B cell (primary cell): Measurements from ENCODE around the gene HOXD4. TPM values are rescaled to one million over a fixed set of nuclear protein-coding genes. Genes with fewer than 3 reads are reported as not detected.

Source experiments
- ATAC-seq: fragments of 200-7000 bp; cut with Tn5 transposase; one replicate; pipeline ENCODE4 v1.10.0; 2021; ENCODE audit warnings: low read depth, mild to moderate bottlenecking, moderate number of reproducible peaks, moderate library complexity
- CTCF ChIA-PET: fragments of 350-600 bp; sonication (Branson Sonifier 250); formaldehyde crosslinking; loops from one replicate; lab custom pipeline; 2021; ENCODE audit warnings: antibody characterized with exemption, inconsistent platforms; lab: Charles Lee
- POLR2A ChIA-PET: fragments of 350-600 bp; sonication (Branson Sonifier 250); formaldehyde crosslinking; loops from one replicate; lab custom pipeline; 2021; ENCODE audit warnings: antibody characterized with exemption; lab: Charles Lee
- DNase-seq: peaks from one replicate; pipeline ENCODE4 v3.0.0; 2013
- H2AFZ ChIP-seq: 2 replicates; pipeline ENCODE4 v1.6.1; 2012; ENCODE audit warnings: mild to moderate bottlenecking, low read depth, low read length; ENCODE audit not compliant: insufficient read depth, poor library complexity, severe bottlenecking
- H3K27ac ChIP-seq, 2 donors: 1 replicate in 1 of 2; 2 replicates in 1 of 2; pipeline ENCODE4 v1.5.1; 2012 to 2013; ENCODE audit warnings: low read length in 2 of 2, mild to moderate bottlenecking in 2 of 2, moderate library complexity in 1 of 2
- H3K27me3 ChIP-seq, 4 experiments: fragments of 200-600 bp in 1 of 4; sonication (generic) in 1 of 4; replicated peaks in 1 of 4; 1 replicate in 2 of 4; 2 replicates in 2 of 4; pipeline versions ENCODE4 v1.6.1 to v1.7.0; 2013 to 2016; ENCODE audit warnings: low read length in 3 of 4, mild to moderate bottlenecking in 2 of 4, mixed read lengths in 1 of 4, moderate library complexity in 1 of 4; ENCODE audit not compliant: insufficient read depth in 4 of 4, control insufficient read depth in 3 of 4; ENCODE audit errors: control extremely low read depth in 1 of 4
- H3K36me3 ChIP-seq, 2 experiments: replicated peaks in 1 of 2; 1 replicate in 1 of 2; 2 replicates in 1 of 2; pipeline versions ENCODE4 v1.6.1 to v1.7.1; 2013; ENCODE audit warnings: low read length in 1 of 2; ENCODE audit not compliant: insufficient read depth in 2 of 2, control insufficient read depth in 1 of 2; ENCODE audit errors: control extremely low read depth in 1 of 2, extremely low read depth in 1 of 2
- H3K4me1 ChIP-seq, 2 donors: fragments of 200-600 bp in 1 of 2; sonication (generic) in 1 of 2; 1 replicate in 1 of 2; 2 replicates in 1 of 2; pipeline versions ENCODE4 v1.5.1 to v1.6.1; 2013 to 2017; ENCODE audit warnings: low read length in 2 of 2; ENCODE audit not compliant: control insufficient read depth in 2 of 2, insufficient read depth in 2 of 2
- H3K4me2 ChIP-seq: replicated peaks from 2 replicates; pipeline ENCODE3; 2012; ENCODE audit warnings: mild to moderate bottlenecking, low read depth, low read length; ENCODE audit not compliant: poor library complexity, severe bottlenecking
- H3K4me3 ChIP-seq, 5 experiments: fragments of 200-600 bp in 1 of 5; sonication (generic) in 1 of 5; 1 replicate in 3 of 5; 2 replicates in 2 of 5; pipeline versions ENCODE4 v1.5.1 to v1.7.0; 2011 to 2016; ENCODE audit warnings: low read length in 4 of 5, mild to moderate bottlenecking in 4 of 5, low read depth in 2 of 5, control low read depth in 1 of 5, moderate library complexity in 1 of 5; ENCODE audit not compliant: insufficient read depth in 1 of 5; ENCODE audit errors: control extremely low read depth in 1 of 5, extremely low read depth in 1 of 5
- H3K79me2 ChIP-seq: fragments of 200-600 bp; sonication (generic); one replicate; pipeline ENCODE4 v1.6.0; 2016; ENCODE audit warnings: low read length; ENCODE audit not compliant: control insufficient read depth, insufficient read depth
- H3K9ac ChIP-seq: fragments of 200-600 bp; sonication (generic); 2 replicates; pipeline ENCODE4 v1.6.1; 2017; ENCODE audit warnings: mild to moderate bottlenecking, low read length, moderate library complexity
- H3K9me3 ChIP-seq, 3 donors: one replicate each; pipeline versions ENCODE4 v1.6.1 to v1.7.1; 2013; ENCODE audit warnings: low read length in 2 of 3; ENCODE audit not compliant: control insufficient read depth in 2 of 3, insufficient read depth in 1 of 3; ENCODE audit errors: control extremely low read depth in 1 of 3
- H4K20me1 ChIP-seq: 2 replicates; pipeline ENCODE4 v1.6.0; 2012; ENCODE audit warnings: mild to moderate bottlenecking, low read length; ENCODE audit not compliant: insufficient read depth, control insufficient read depth, poor library complexity, severe bottlenecking
- H3K27ac Mint-ChIP-seq: one replicate; pipeline ENCODE4 v1.8.0; 2021; ENCODE audit warnings: mixed read lengths
- H3K27me3 Mint-ChIP-seq: one replicate; pipeline ENCODE4 v1.8.0; 2021; ENCODE audit warnings: mixed read lengths
- H3K4me1 Mint-ChIP-seq: one replicate; pipeline ENCODE4 v1.8.0; 2021; ENCODE audit warnings: mixed read lengths
- H3K4me3 Mint-ChIP-seq: one replicate; pipeline ENCODE4 v1.8.0; 2021; ENCODE audit warnings: mixed read lengths
- H3K9me3 Mint-ChIP-seq: one replicate; pipeline ENCODE4 v1.8.0; 2022; ENCODE audit warnings: mixed read lengths; ENCODE audit not compliant: insufficient read depth
- CTCF ChIP-seq: fragments of 200-600 bp; IDR thresholded peaks from one replicate; pipeline ENCODE4 v1.8.0; 2022; ENCODE audit warnings: antibody characterized with exemption, mild to moderate bottlenecking
- EZH2 ChIP-seq: IDR thresholded peaks from 2 replicates; pipeline ENCODE4 v1.6.1; 2012; ENCODE audit warnings: borderline replicate concordance, low read depth, mild to moderate bottlenecking, moderate library complexity, low read length; ENCODE audit not compliant: insufficient read depth, poor library complexity, severe bottlenecking
- WGBS: methylation state at CpG from one replicate; pipeline ENCODE4 v1.1.5; 2013; ENCODE audit warnings: missing lambda C conversion rate; ENCODE audit not compliant: insufficient coverage; 5-methylcytosine and 5-hydroxymethylcytosine counted together
- intact Hi-C: fragments of 100-400 bp; cut with micrococcal nuclease; formaldehyde crosslinking; loops from one replicate; pipeline ENCODE4 v1.10.0; 2022
- polyA plus RNA-seq: library from polyadenylated mRNA; depleted of rRNA; stranded (reverse); fragments of >200 nt; gene quantifications from 2 replicates; pipeline ENCODE4 v1.2.3, GENCODE V29; 2012
- total RNA-seq, 2 donors: library from RNA; stranded (reverse); fragments of 120-200 nt in 1 of 2; gene quantifications; 1 replicate in 1 of 2; 2 replicates in 1 of 2; pipeline versions ENCODE4 v1.2.3 to v1.2.4, GENCODE V29; 2013 to 2022

HOXD4 gene
- total and polyA plus RNA-seq, 2 donors (not counting 1 experiment from before 2014, with no cell fraction given) = not detected

- intact Hi-C loops = no loop called here
- ATAC-seq = no peak
- Histone ChIP-seq H3K9me3 (peaks cover 0 to 32% (median 0%) of the 10 kb centered on the region in 3 donors), H3K9ac (no peak overlapping the region), H3K4me3 (no peak overlapping the region), H3K27me3 (peaks cover 0 to 72% (median 50%) of the 10 kb centered on the region in 4 experiments), H2AFZ (no peak overlapping the region), H3K36me3 (no peaks in the 10 kb centered on the region), H3K27ac (no peak overlapping the region), H3K4me2 (no peak overlapping the region), H3K4me1 (peaks cover 0 to 4% of the 10 kb centered on the region in 2 donors), H3K79me2 (no peaks in the 10 kb centered on the region), H4K20me1 (no peaks in the 10 kb centered on the region)
- Mint-ChIP-seq H3K27me3 (peaks cover 74% of the 10 kb centered on the region), H3K4me3 (no peak overlapping the region), H3K9me3 (no peaks in the 10 kb centered on the region), H3K4me1 (peaks cover 2% of the 10 kb centered on the region), H3K27ac (no peak overlapping the region)
- ChIA-PET POLR2A (no interaction called here), CTCF (no interaction called here)
- 14% methylated on average over 48 of the region's 51 CpGs for WGBS
- no peak for DNase-seq
- no peak for TF ChIP-seq CTCF
- TF ChIP-seq EZH2 = no peak
These were observed 20.1 kb downstream of the HOXD4 start for GRCh38 chr2:176171351-176172006.
